OCI-LY1 (cell line): ENCODE measurements around the gene PRRX1.

Experiments
- H2AFZ ChIP-seq: fragments of 200-600 bp; sonication (generic), shearing (Covaris generic); 2 replicates; pipeline ENCODE4 v1.6.0; 2014; ENCODE audit warnings: antibody characterized with exemption, mild to moderate bottlenecking, low read length
- H3F3A ChIP-seq: fragments of 200-600 bp; sonication (generic), shearing (Covaris generic); 2 replicates; pipeline ENCODE4 v1.6.0; 2014; ENCODE audit warnings: mild to moderate bottlenecking, antibody characterized with exemption, low read length, moderate library complexity; ENCODE audit not compliant: insufficient read depth
- H3K27ac ChIP-seq: fragments of 200-600 bp; sonication (generic); 2 replicates; pipeline ENCODE4 v1.5.1; 2014; ENCODE audit warnings: low read length, mixed run types, mild to moderate bottlenecking, low read depth; ENCODE audit not compliant: poor library complexity, severe bottlenecking
- H3K27me3 ChIP-seq: fragments of 200-600 bp; sonication (generic); 2 replicates; pipeline ENCODE4 v1.6.0; 2014; ENCODE audit warnings: antibody characterized with exemption, mild to moderate bottlenecking, low read length, moderate library complexity; ENCODE audit not compliant: insufficient read depth
- H3K36me3 ChIP-seq: fragments of 200-600 bp; sonication (generic); 2 replicates; pipeline ENCODE4 v1.6.1; 2014; ENCODE audit warnings: mild to moderate bottlenecking, antibody characterized with exemption, low read length, moderate library complexity, mixed read lengths; ENCODE audit not compliant: insufficient read depth
- H3K4me1 ChIP-seq: fragments of 200-600 bp; sonication (generic); 2 replicates; pipeline ENCODE4 v1.5.1; 2014; ENCODE audit warnings: mild to moderate bottlenecking, low read length, moderate library complexity; ENCODE audit not compliant: insufficient read depth, severe bottlenecking
- H3K4me2 ChIP-seq: fragments of 200-600 bp; sonication (generic), shearing (Covaris generic); 2 replicates; pipeline ENCODE4 v1.6.1; 2014; ENCODE audit warnings: low read length
- H3K4me3 ChIP-seq: fragments of 200-600 bp; sonication (generic); 2 replicates; pipeline ENCODE4 v1.5.1; 2014; ENCODE audit warnings: low read length, low read depth, mild to moderate bottlenecking, mixed read lengths; ENCODE audit not compliant: poor library complexity, severe bottlenecking
- H3K79me2 ChIP-seq: fragments of 200-600 bp; shearing (Covaris generic); 2 replicates; pipeline ENCODE4 v1.6.1; 2016; ENCODE audit warnings: mixed run types, low read length, mixed read lengths; ENCODE audit not compliant: insufficient read depth
- H3K9ac ChIP-seq: fragments of 200-600 bp; sonication (generic), shearing (Covaris generic); 2 replicates; pipeline ENCODE4 v1.6.1; 2014; ENCODE audit warnings: mild to moderate bottlenecking, low read length, mixed read lengths
- H3K9me2 ChIP-seq: fragments of 200-600 bp; sonication (generic), shearing (Covaris generic); 2 replicates; pipeline ENCODE4 v1.6.1; 2014; ENCODE audit warnings: low read depth, mild to moderate bottlenecking, low read length, mixed read lengths
- H3K9me3 ChIP-seq: fragments of 200-600 bp; shearing (Covaris generic); 2 replicates; pipeline ENCODE4 v1.6.1; 2014; ENCODE audit warnings: low read length, mixed read lengths
- H4K20me1 ChIP-seq: fragments of 200-600 bp; sonication (generic), shearing (Covaris generic); 2 replicates; pipeline ENCODE4 v1.6.0; 2016; ENCODE audit warnings: mild to moderate bottlenecking, low read length; ENCODE audit not compliant: insufficient read depth
- CTCF ChIP-seq: fragments of 200-600 bp; sonication (generic), shearing (Covaris generic); IDR thresholded peaks from 2 replicates; pipeline ENCODE4 v1.5.1; 2017; ENCODE audit warnings: mild to moderate bottlenecking, antibody characterized with exemption, low read length, moderate library complexity, mixed read lengths
- EZH2 ChIP-seq: fragments of 200-600 bp; sonication (generic), shearing (Covaris generic); IDR thresholded peaks from 2 replicates; pipeline ENCODE4 v1.8.0; 2017; ENCODE audit warnings: borderline replicate concordance, mixed run types, mild to moderate bottlenecking, antibody characterized with exemption, low read length, moderate library complexity, mixed read lengths

PRRX1 gene

GRCh38 chr1:170721621-170722020, 57.7 kb downstream of the PRRX1 start:
- no peak for TF ChIP-seq CTCF
- TF ChIP-seq EZH2 = no peak
- Histone ChIP-seq H3K9ac (no peak overlapping the region), H3K27ac (no peak overlapping the region), H3K79me2 (no peaks in the 10 kb centered on the region), H3K27me3 (no peaks in the 10 kb centered on the region), H2AFZ (no peak overlapping the region), H3K9me3 (no peaks in the 10 kb centered on the region), H3K36me3 (no peaks in the 10 kb centered on the region), H3F3A (no peaks in the 10 kb centered on the region), H3K4me1 (no peaks in the 10 kb centered on the region), H3K4me3 (no peak overlapping the region), H3K9me2 (no peaks in the 10 kb centered on the region), H4K20me1 (no peaks in the 10 kb centered on the region), H3K4me2 (no peak overlapping the region)

DNA sequence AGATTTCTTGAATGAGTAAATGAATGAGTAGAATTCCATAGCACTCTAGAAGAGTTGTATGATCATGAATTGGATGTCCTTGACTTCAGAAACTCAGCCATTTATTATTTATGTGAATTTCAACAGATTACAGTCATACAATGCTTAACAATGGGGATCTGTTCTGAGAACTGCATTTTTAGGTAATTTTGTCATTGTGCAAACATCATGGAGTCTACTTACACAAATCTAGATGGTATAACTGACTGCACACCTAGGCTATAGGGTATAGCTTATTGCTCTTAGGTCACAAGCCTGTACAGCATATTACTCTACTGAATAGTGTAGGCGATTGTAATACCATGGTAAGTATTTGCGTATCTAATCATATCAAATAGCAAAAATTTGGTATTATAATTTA, 59.6 kb downstream of the PRRX1 start:
- no peak overlapping the region for H3K4me3 ChIP-seq
- H2AFZ ChIP-seq = no peak overlapping the region
- no peak overlapping the region for H3K9ac ChIP-seq
- H3F3A ChIP-seq = no peaks in the 10 kb centered on the region
- H3K36me3 ChIP-seq = no peaks in the 10 kb centered on the region
- no peaks in the 10 kb centered on the region for H3K4me1 ChIP-seq
- H3K9me3 ChIP-seq = no peaks in the 10 kb centered on the region
- no peak for TF ChIP-seq EZH2
- TF ChIP-seq CTCF = no peak
- H3K79me2 ChIP-seq = no peaks in the 10 kb centered on the region
- H3K27ac ChIP-seq = no peak overlapping the region
- no peaks in the 10 kb centered on the region for H3K9me2 ChIP-seq
- H3K27me3 ChIP-seq = no peaks in the 10 kb centered on the region
- H4K20me1 ChIP-seq = no peaks in the 10 kb centered on the region
- no peak overlapping the region for H3K4me2 ChIP-seq

- H3K4me1 ChIP-seq = no peaks in the 10 kb centered on the region
- H3K9me2 ChIP-seq = no peaks in the 10 kb centered on the region
- H3F3A ChIP-seq = no peaks in the 10 kb centered on the region
- H3K4me3 ChIP-seq = no peak overlapping the region
- H4K20me1 ChIP-seq = no peaks in the 10 kb centered on the region
- no peaks in the 10 kb centered on the region for H3K9me3 ChIP-seq
- no peaks in the 10 kb centered on the region for H3K27me3 ChIP-seq
- H3K79me2 ChIP-seq = no peaks in the 10 kb centered on the region
- no peak overlapping the region for H3K9ac ChIP-seq
- no peak overlapping the region for H3K27ac ChIP-seq
- no peak overlapping the region for H2AFZ ChIP-seq
- H3K36me3 ChIP-seq = no peaks in the 10 kb centered on the region
- TF ChIP-seq EZH2 = no peak
- no peak for TF ChIP-seq CTCF
- H3K4me2 ChIP-seq = no peak overlapping the region
Measured at GRCh38 chr1:170725326-170725725, 61.4 kb downstream of the PRRX1 start.
